HEK293 (cell line): Measurements from ENCODE around the gene ROR2.

Experiments used
- CTCF ChIA-PET: fragments of 350-600 bp; formaldehyde crosslinking; extraction: SDS; loops from one replicate; lab custom pipeline; 2021; ENCODE audit warnings: antibody characterized with exemption; lab: Yijun Ruan, JAX
- POLR2A ChIA-PET: fragments of 300-600 bp; formaldehyde crosslinking; extraction: SDS; loops from one replicate; lab custom pipeline; 2020; ENCODE audit warnings: antibody characterized with exemption, inconsistent platforms; lab: Yijun Ruan, JAX
- H3K27ac ChIP-seq: fragments of 200-500 bp; sonication (Bioruptor generic); 2 replicates; pipeline ENCODE4 v1.5.1; 2014; ENCODE audit warnings: low read depth, low read length, control low read depth, inconsistent platforms; ENCODE audit errors: extremely low read depth
- H3K36me3 ChIP-seq, 2 experiments: fragments of 200-500 bp in 1 of 2; sonication (Bioruptor generic) in 1 of 2; 1 replicate in 1 of 2; 2 replicates in 1 of 2; pipeline ENCODE4 v1.5.1; 2014 to 2017; ENCODE audit warnings: inconsistent platforms in 2 of 2, low read length in 2 of 2; ENCODE audit not compliant: control insufficient read depth in 2 of 2, insufficient read depth in 1 of 2
- H3K4me1 ChIP-seq: fragments of 200-500 bp; sonication (Bioruptor generic); 2 replicates; pipeline ENCODE4 v1.5.1; 2014; ENCODE audit warnings: mild to moderate bottlenecking, low read length, inconsistent platforms; ENCODE audit not compliant: control insufficient read depth, insufficient read depth
- H3K4me3 ChIP-seq: 2 replicates; pipeline ENCODE4 v1.5.1; 2011; ENCODE audit warnings: low read depth, mild to moderate bottlenecking, control low read depth, low read length, moderate library complexity
- H3K9me3 ChIP-seq: fragments of 200-500 bp; sonication (Bioruptor generic); 2 replicates; pipeline ENCODE4 v1.5.1; 2014; ENCODE audit warnings: low read depth, low read length, inconsistent platforms; ENCODE audit not compliant: control insufficient read depth, insufficient read depth
- GLI2 ChIP-seq: fragments of 450-650 bp; formaldehyde crosslinking; IDR thresholded peaks from 2 replicates; pipeline ENCODE4; 2017; ENCODE audit warnings: missing biosample characterization, missing genetic modification characterization, low read depth, borderline replicate concordance
- INSM2 ChIP-seq: fragments of 450-650 bp; formaldehyde crosslinking; IDR thresholded peaks from 2 replicates; pipeline ENCODE4 v1.5.1; 2016; ENCODE audit warnings: missing biosample characterization, missing genetic modification characterization
- MYNN ChIP-seq: fragments of 450-650 bp; formaldehyde crosslinking; IDR thresholded peaks from 2 replicates; pipeline ENCODE4 v1.5.1; 2016; ENCODE audit warnings: missing biosample characterization, missing genetic modification characterization, borderline replicate concordance
- ZBTB49 ChIP-seq: fragments of 450-650 bp; formaldehyde crosslinking; IDR thresholded peaks from 2 replicates; pipeline ENCODE4 v1.5.1; 2016; ENCODE audit warnings: missing biosample characterization, missing genetic modification characterization, low read depth
- ZNF169 ChIP-seq: fragments of 450-650 bp; formaldehyde crosslinking; IDR thresholded peaks from 2 replicates; pipeline ENCODE4 v1.5.1; 2016; ENCODE audit warnings: missing biosample characterization, missing genetic modification characterization
- ZNF26 ChIP-seq: fragments of 450-650 bp; formaldehyde crosslinking; IDR thresholded peaks from 2 replicates; pipeline ENCODE4 v1.5.1; 2016; ENCODE audit warnings: missing biosample characterization, missing genetic modification characterization
- ZNF341 ChIP-seq: fragments of 450-650 bp; formaldehyde crosslinking; IDR thresholded peaks from 2 replicates; pipeline ENCODE4; 2016; ENCODE audit warnings: low read depth, missing biosample characterization, missing genetic modification characterization
- ZNF362 ChIP-seq: fragments of 450-650 bp; formaldehyde crosslinking; IDR thresholded peaks from 2 replicates; pipeline ENCODE4 v1.5.1; 2016; ENCODE audit warnings: missing biosample characterization, missing genetic modification characterization
- ZNF426 ChIP-seq: fragments of 450-650 bp; formaldehyde crosslinking; IDR thresholded peaks from 2 replicates; pipeline ENCODE4 v1.5.1; 2017; ENCODE audit warnings: missing biosample characterization, missing genetic modification characterization, mild to moderate bottlenecking, inconsistent platforms, moderate library complexity
- ZNF544 ChIP-seq: fragments of 450-650 bp; formaldehyde crosslinking; IDR thresholded peaks from 2 replicates; pipeline ENCODE4 v1.5.0; 2017; ENCODE audit warnings: missing biosample characterization, missing genetic modification characterization
- ZNF580 ChIP-seq: fragments of 450-650 bp; formaldehyde crosslinking; IDR thresholded peaks from 2 replicates; pipeline ENCODE4 v1.5.1; 2016; ENCODE audit warnings: missing biosample characterization, missing genetic modification characterization
- ZNF600 ChIP-seq: fragments of 450-650 bp; formaldehyde crosslinking; IDR thresholded peaks from 2 replicates; pipeline ENCODE4 v1.5.1; 2016; ENCODE audit warnings: missing biosample characterization, missing genetic modification characterization
- ZNF785 ChIP-seq: fragments of 450-650 bp; formaldehyde crosslinking; IDR thresholded peaks from 2 replicates; pipeline ENCODE4 v1.5.1; 2016; ENCODE audit warnings: missing biosample characterization, missing genetic modification characterization

Gene ROR2

GRCh38 chr9:91694081-91694870 is 255.8 kb downstream of the ROR2 start:
- no peaks in the 10 kb centered on the region for H3K4me1 ChIP-seq
- H3K9me3 ChIP-seq, result no peaks in the 10 kb centered on the region
- ChIA-PET CTCF (interaction anchor here (0.6 kb wide), 1 partner anchor 261 kb away, joined by 4 read pairs; no protein-coding TSS in a partner anchor), POLR2A (no interaction called here)
- H3K36me3 ChIP-seq, result no peaks in the 10 kb centered on the region
- H3K27ac ChIP-seq, result no peak overlapping the region
- no peak overlapping the region for H3K4me3 ChIP-seq
- no peak for TF ChIP-seq ZBTB49

GRCh38 chr9:91693226-91693625 is 256.8 kb downstream of the ROR2 start:
- CTCF ChIA-PET, result no interaction called here
- TF ChIP-seq ZNF544 (no peak), ZNF426 (tag by site-specific recombination) (no peak), INSM2 (tag by site-specific recombination) (no peak), GLI2 (tag by site-specific recombination) (no peak), ZNF169 (no peak), ZNF600 (no peak), MYNN (tag by site-specific recombination) (no peak), ZNF362 (tag by site-specific recombination) (no peak), ZNF580 (tag by site-specific recombination) (no peak), ZNF26 (tag by site-specific recombination) (no peak), ZNF785 (tag by site-specific recombination) (no peak), ZNF341 (tag by site-specific recombination) (no peak)
- Histone ChIP-seq H3K36me3 (no peaks in the 10 kb centered on the region), H3K4me1 (no peaks in the 10 kb centered on the region), H3K9me3 (no peaks in the 10 kb centered on the region), H3K4me3 (no peak overlapping the region), H3K27ac (no peak overlapping the region)
- POLR2A ChIA-PET, result no interaction called here
